NCI-H2171 treated with DMSO at 0.1 percent for 48 hours (cell line): Measurements from ENCODE around the gene PSORS1C1.

ENCODE experiments used
- DNase-seq: peaks from one replicate; lab custom pipeline; 2025; lab: John Stamatoyannopoulos, UW

PSORS1C1 gene

GRCh38 chr6:31096215-31096614 lies 18.4 kb upstream of the PSORS1C1 start:
- no peak for DNase-seq

GRCh38 chr6:31096656-31097055 lies 17.9 kb upstream of the PSORS1C1 start:
- no peak for DNase-seq

DNA sequence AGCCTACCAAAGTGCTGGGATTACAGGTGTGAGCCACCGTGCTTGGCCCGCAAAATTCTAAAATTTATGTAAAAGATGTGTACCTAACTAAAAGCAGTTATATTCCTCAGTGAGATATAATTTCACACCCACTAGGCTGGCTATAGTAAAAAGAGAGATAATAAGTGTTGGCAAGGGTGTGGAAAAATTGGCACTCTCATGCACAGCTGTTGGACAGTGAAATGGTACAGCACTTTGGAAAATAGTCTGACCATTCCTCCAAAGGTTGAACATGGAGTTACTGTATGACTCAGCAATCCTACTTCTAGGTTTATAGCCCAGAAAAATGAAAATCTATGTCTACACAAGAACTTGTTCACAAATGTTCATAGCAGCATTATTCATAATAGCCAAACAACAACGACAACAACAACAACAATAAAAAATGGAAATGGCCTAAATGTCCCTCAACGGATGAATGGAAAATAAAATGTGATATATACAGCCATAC lies 16.1 kb upstream of the PSORS1C1 start:
- DNase-seq = no peak

- no peak for DNase-seq
Measured at GRCh38 chr6:31103136-31103535, 11.5 kb upstream of the PSORS1C1 start.

- no peak for DNase-seq
Measured at GRCh38 chr6:31107052-31107451, 7.5 kb upstream of the PSORS1C1 start.

DNA sequence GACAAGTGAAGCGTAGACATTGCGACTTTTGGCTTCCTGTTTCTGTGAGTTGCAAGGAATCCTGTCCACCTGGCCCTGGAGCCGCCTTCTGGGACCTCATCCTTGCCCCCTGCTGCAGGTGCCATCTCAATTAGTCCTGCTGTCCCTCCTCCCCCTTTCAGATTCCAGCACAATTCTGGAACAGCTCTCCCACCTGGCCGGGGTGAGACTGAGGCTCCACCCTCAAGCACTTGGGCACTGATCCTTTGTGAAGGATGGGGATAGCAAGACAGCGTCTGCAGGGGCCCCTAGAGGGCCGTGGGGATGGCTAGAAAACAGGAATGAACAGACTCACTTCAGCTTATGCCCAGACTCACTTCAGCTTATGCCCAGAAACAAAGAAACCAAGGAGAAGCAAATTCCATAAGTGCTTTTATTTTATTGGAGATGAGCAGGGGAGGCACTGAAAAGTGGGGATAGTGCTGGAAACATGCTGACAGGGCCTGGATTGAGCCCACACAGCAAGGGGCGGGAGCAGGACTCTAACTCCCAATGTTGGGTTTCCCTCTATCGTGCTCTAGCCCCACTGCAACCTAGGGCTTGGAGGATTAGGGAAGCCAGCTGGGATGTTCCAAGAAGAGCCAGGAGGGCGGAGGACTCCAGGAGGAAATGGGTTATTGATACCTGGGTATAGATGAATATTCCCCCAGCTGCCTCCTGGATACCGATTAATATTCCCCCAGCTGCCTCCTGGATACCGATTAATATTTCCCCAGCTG lies 3.6 kb upstream of the PSORS1C1 start:
- no peak for DNase-seq

DNA sequence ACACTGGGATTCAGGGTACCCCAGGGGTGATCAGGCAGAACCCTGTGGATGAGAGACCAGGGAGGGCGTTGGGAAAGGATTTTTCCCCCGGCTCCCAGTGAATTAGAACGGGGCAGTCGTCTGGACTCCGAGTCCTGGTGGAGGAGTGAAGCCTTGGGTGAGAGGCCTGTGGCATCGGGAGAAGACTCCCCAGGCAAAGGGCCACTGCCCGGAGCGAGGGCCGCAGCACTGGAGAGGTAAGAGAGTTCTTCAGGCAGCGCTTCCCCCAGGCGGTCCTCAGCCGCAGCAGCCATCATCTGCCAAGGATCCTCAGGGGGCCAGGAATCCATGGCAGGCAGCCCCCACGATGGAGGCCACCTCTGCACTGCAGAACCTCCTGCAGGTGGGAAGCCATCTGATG lies 2.9 kb upstream of the PSORS1C1 start:
- no peak for DNase-seq

DNA sequence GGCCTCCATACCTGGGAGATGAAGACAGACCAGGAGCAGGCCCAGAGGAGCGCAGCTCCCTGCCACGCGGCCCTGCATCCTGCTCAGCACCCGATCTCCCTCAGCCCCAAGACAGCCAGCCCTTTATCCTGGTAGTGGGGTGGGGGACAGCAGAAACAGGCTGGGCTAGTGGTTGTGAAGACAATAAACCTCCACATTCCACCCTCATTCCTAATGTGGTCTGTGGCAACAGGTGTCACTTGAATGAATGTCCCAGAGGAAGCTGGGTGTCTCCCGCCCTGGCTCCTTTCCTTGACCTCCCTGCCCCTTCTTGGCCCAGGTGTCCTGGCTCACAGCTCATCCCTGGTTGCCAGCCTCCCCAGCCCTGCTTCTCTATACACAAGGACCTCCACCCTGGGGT lies 2.1 kb upstream of the PSORS1C1 start, which contains the start of gene C6orf15:
TSS of gene C6orf15 (minus strand) at position 98 of the 400 bp plus-strand sequence. CDS start at position 78, 20 bp downstream.
- DNase-seq = no peak

- DNase-seq = no peak
Measured at GRCh38 chr6:31113861-31114540, 599 bp upstream of the PSORS1C1 start.

- no peak for DNase-seq
Measured at GRCh38 chr6:31114970-31115849, 610 bp downstream of the PSORS1C1 start.

GRCh38 chr6:31115941-31116560 lies 1.5 kb downstream of the PSORS1C1 start:
- DNase-seq = no peak

DNA sequence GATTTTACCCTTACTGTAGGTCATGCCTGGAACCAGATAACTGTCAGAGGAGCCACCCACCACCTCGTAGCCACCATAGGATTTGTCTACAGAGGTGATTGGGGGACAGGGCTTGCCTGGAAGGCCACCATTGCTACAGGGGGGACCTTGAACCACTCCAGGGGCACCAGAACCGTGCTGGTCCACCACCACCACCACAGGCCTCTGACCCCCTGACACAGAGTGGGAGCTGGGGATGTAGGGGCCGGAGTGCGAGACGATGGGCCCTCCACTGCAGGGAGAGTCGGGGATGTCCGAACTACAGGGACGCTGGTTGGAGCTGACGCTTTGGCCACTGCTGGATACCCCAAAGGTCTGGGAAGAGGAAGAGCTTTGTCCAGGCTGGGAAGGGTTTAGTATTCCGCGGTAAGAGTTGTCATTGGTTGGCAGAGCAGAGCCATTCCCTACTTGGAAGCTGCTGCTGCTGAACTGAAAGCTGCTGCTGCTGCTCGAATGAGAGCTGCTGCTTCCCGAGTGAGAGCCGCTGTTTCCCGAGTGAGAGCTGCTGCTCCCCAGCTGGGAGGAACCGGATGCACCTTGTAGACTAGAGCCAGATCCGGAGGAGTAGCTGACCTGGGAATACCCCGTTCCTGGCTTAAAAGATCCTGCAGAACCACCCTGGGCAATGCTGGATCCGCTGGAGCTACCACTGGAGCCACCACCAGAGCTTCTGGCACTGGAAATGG lies 2.2 kb downstream of the PSORS1C1 start:
- no peak for DNase-seq

DNA sequence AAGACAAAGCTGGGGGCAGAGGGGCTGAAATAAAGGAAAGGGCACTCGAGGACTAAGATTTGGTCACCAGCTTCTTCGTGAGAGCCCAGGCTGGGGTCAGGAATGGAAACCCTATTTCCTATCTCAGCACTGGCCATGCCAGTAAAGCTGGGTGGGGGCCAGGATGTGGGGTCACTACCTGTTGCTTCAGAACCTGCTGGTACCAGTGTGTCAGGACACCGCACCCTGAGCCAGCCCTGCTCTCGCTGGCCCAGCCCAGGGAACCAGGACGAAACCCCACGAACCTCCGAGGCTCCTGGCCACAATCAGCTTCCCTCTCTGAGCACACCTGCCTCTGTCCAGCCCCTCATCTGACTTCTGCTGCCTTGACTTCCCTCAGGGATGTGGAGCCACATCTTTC lies 3.6 kb downstream of the PSORS1C1 start:
- DNase-seq = no peak

DNA sequence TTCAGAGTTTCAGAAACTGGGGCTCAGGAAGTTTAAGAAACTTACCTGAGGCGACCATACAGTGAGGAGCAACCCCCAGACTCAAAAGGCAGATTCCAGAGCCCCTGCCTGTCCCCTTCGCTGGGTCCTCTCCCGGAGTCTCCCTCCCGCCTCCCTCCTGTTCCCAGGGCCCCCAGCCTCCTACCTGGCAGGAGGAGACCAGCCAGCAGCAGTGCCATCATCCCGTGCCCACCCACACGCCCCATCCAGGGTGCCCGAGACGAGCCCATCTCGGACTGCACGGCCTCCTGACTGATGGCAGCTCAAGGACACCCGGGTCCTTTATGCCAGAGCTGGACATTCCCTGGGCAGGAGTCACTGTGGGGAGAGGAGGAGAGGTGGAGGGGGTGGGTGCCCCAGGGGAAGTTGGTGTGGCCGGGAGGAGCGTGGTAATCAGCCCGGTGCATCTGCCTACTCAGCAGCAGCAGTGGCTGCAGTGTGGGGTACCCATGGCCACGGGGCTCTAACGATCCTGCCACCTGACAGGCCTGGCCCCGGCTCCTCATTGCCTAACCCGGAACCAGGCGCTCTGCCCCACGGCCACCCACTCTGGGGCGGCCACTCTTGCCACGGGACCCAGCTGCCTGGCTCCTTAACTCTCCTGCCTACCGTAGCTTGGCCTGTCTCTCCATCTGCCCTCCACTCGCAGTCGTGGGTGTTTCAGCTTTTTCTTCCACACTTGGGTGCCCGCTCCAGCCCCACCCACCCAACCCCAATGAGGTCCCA lies 5.7 kb downstream of the PSORS1C1 start, which contains the start of gene CDSN:
TSS of gene CDSN (minus strand) at position 296 of the 765 bp plus-strand sequence. CDS start at position 269, 27 bp downstream.
- DNase-seq = no peak

DNA sequence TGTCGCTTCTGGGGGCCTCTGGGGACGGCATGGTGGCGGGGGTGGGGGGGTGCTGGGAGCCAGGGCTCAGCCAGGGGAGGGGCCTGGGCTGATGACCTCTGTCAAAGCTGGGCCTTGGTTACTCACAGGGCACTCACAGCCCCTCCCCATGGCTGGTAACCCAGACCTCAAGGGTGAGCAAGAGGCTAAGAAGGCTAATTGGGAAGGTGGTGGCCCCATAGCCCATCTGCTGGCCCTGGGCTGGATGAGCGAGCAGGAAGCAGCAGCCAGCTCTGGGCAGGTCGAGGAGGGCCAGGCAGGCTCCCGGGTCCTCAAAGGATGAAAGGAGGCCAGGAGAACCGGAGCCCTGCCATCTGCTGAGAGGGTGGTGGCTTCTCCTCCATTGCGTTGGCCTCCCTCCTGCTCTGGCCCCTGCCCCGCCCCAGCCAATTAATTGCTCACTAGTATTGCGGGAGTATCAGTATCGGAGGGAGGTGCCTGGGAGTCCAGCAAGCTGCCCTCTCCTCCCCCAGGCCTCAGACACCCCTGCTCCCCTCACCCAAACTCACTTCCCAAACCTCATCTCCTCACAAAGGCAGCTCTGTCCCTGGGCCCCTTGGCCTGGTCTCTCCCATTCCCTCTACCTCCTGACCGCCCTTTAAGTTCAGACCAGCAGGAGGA lies 6.7 kb downstream of the PSORS1C1 start:
- DNase-seq = no peak

DNA sequence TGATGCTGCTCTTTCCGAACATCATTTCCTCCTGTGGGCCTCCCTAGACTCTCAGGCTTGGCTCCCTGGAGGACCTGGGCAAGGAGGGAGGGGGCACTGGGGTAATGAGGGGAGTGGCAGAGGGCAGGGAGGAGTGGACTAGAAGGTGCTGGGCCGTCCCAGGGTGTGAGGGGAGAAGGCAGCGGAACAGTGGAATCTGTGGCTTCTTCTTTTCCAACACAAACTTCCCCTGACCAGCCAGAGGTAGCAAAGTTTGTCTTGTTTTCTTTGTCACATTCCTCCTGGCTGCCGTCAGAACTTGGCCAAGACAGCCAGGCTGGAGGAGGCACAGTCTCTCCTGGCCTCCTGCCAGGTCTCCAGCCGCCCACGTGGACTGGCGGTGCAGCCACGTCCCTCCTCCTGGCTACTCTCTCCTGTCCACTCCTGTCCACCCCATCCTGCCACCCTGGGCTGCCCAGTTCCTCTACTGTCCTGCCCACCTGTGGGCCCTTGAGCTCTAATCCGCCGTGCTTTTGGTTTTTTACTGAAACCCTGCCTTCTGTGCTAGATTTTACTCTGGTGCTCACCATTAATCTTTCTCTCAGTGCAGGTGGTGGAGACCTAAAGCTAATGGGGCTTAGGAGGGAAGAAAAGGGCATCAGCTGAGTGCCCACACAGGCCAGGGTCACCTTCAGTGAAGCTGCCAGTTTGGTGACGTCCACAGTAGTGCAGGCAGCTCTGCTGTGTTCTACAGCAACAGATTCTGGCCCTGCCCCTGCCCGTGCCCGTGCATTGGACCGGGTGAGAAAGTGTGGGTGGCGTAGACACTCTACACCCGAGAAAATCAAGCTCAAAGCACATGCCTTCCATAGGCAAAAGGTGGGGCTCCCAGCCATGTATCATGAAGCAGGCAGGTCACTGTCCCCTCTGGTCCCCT lies 8.4 kb downstream of the PSORS1C1 start:
- DNase-seq = no peak

DNA sequence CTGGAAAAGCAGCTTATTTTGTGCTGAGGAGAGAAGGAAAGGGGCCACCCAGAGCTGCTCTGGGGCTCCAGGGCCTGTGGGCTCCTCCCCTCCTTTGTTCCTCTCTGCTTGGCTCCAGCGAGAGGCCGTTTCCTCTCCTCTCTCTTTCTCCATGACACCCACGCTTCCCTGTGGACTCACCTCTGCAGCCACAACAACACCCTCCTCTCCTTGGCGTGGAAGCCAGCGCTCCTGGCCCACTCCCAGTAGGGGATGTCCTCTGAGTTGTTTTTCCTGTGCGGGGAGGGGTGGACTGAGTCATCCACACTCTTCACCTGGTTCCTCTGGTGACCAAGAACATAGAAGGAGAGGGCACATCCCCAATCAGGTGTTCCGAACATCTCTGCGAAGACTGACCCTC lies 10.6 kb downstream of the PSORS1C1 start:
- no peak for DNase-seq

DNA sequence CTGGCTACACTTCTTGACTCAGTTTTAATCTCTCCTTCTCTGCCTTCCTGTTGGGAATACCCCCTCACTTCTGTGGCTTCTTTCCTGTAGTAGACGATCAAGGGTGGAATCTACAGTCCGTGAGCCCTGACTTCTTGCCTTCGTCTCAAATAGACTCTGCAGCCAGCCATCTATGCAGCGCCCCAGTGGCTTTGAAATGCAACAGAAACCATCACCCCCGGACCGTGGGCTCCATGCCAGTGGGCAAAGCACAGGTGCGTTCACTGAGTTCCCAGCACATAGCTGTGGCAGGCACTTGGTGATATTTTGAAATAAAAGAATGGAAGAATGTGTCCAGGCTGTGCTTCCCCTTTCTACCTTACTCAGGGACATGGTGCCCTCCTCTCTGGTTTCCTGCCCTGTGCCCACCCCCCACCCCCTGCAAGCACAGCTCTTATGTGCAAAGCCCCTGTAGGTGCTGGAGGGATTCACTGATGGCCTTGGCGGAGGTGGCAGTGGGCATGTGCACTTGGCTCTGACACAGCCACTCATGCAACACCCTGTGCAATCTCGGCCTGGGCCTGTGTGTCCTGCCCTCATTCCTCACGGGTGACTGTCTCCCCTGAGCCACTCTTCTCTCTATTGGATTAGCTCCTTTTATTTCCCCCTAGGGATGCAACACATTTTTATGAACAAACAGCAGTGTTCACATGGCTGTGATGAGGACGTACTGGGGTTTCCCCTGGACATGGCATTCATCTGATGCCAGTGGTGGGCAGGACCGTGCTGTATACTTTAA lies 11.2 kb downstream of the PSORS1C1 start:
- no peak for DNase-seq
